Measurements from ENCODE around the gene GLCCI1. TPM values are rescaled to one million over a fixed set of nuclear protein-coding genes. Genes with fewer than 3 reads are reported as not detected.

GLCCI1 gene
- polyA plus RNA-seq, 2 of the 4 experiments (the other 2 are of a cell fraction) = 1.2 to 2.8 TPM

DNA sequence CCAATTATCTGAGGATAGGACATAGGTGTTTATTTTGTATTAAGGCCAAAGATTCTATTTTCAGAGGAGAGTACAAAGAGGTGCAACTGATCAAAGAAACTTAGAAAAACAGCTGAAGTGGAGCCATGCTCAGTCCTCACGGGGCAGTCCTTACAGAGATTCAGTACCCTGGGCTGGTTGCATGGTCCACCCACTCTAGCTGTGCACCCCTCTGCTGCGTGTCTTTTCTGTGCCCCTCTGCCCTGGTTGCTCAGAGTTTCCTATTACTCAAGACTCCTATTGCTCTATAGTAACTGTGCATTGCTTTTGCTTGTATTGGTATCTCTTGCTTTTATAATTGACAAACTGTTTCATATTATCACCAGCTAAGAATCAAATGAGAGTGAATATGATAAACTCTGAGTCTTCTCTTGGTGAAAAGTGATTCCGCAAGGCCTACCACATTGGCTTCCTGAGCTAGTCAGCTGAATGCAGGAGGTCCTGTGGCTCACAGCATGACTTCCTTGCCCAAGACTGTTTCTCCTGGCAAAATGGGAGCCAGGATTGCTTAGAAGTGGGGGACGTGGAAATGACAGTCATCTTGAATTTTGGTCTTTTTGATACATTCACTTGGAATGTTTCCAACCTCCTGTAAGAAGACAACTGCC is 137.0 kb downstream of the GLCCI1 start:
- 33% methylated on average over 4 of the region's 4 CpGs for WGBS (ENCODE audit: missing lambda C conversion rate)
- POLR2A ChIA-PET = no interaction called here
- TF ChIP-seq, protein P1, sequence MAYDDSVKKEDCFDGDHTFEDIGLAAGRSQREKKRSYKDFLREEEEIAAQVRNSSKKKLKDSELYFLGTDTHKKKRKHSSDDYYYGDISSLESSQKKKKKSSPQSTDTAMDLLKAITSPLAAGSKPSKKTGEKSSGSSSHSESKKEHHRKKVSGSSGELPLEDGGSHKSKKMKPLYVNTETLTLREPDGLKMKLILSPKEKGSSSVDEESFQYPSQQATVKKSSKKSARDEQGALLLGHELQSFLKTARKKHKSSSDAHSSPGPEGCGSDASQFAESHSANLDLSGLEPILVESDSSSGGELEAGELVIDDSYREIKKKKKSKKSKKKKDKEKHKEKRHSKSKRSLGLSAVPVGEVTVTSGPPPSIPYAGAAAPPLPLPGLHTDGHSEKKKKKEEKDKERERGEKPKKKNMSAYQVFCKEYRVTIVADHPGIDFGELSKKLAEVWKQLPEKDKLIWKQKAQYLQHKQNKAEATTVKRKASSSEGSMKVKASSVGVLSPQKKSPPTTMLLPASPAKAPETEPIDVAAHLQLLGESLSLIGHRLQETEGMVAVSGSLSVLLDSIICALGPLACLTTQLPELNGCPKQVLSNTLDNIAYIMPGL (CRISPR knock-in tag; IDR thresholded peaks at IDR 0.05; ENCODE audit: borderline replicate concordance) = no peak
- TF ChIP-seq HOXB5 (CRISPR knock-in tag; IDR thresholded peaks at IDR 0.05) (no peak), EHF (CRISPR knock-in tag; IDR thresholded peaks at IDR 0.05) (no peak), FOSL2 (IDR thresholded peaks at IDR 0.05) (no peak), FOSL2 (CRISPR knock-in tag; IDR thresholded peaks at IDR 0.05) (no peak)
- H3K4me1 ChIP-seq = no peaks in the 10 kb centered on the region
- CTCF ChIA-PET = no interaction called here
- no peak overlapping the region for H3K4me3 ChIP-seq
- ATAC-seq = no peak
- no peak for DNase-seq (ENCODE audit: low read depth in 1 of 2, low spot score in 1 of 2)
- no peak overlapping the region for H3K27ac ChIP-seq
- no peaks in the 10 kb centered on the region for H3K9me3 ChIP-seq
- FAIRE-seq = no peak
- no peak overlapping the region for H3K4me2 ChIP-seq

DNA sequence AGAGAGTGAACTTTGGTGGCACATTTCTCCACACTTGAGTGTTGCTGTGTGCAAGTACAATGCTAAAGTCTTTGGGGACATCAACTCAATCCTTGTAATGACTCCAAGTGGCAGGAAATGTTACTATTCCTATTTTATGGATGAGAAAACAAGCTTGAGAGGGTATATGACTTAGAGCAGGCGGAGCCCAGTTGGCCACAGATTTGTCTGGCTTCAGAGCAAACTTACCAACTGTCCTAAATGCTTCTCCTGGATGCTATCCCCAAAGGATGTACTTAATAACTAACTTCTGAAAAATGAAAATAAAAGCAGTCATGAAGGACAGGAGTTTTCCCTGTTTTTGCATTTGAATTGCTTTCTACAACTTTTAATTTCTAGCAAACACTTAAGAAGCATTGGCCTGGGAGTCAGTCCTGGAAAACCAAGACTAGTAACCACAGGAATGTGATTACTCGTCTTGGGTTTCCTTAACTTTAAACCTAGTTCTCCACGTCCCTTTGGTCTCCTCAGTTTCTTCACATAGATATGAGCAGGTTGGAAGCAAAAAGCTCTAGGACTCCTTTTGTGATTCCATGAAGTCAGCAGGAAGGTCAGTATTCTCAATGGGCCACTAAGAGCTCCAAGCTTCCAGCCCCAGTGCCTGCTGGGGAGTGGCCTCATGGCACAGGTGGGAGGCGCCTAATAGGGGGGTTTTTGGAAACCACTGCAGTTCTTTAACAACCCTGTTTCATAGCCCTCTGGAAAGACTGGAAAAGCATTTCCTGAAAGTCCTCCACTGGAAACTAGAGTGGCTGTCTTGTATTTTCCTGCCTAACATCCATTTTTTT is 140.8 kb downstream of the GLCCI1 start:
- POLR2A ChIA-PET = no interaction called here

More for the DNA sequence above, 140.8 kb downstream of the GLCCI1 start:
- Histone ChIP-seq H3K27ac (no peak overlapping the region), H3K4me1 (no peaks in the 10 kb centered on the region), H3K4me2 (no peak overlapping the region), H3K4me3 (no peak overlapping the region), H3K9me3 (no peaks in the 10 kb centered on the region)
- FAIRE-seq = no peak
- ATAC-seq = no peak
- WGBS (ENCODE audit: missing lambda C conversion rate) = 11% methylated on average over 4 of the region's 4 CpGs
- CTCF ChIA-PET = no interaction called here
- no peak for DNase-seq (ENCODE audit: low read depth in 1 of 2, low spot score in 1 of 2)
- no peak for TF ChIP-seq TFCP2L1 (CRISPR knock-in tag; IDR thresholded peaks at IDR 0.05)
- TF ChIP-seq CBX8 (IDR thresholded peaks at IDR 0.05) = no peak
- TF ChIP-seq, protein P2, sequence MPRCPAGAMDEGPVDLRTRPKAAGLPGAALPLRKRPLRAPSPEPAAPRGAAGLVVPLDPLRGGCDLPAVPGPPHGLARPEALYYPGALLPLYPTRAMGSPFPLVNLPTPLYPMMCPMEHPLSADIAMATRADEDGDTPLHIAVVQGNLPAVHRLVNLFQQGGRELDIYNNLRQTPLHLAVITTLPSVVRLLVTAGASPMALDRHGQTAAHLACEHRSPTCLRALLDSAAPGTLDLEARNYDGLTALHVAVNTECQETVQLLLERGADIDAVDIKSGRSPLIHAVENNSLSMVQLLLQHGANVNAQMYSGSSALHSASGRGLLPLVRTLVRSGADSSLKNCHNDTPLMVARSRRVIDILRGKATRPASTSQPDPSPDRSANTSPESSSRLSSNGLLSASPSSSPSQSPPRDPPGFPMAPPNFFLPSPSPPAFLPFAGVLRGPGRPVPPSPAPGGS (IDR thresholded peaks at IDR 0.05) = no peak
- no peak for TF ChIP-seq HOXA7 (CRISPR knock-in tag; IDR thresholded peaks at IDR 0.05)
- no peak for TF ChIP-seq HOXB5 (CRISPR knock-in tag; IDR thresholded peaks at IDR 0.05)
- TF ChIP-seq ZFP36 (IDR thresholded peaks at IDR 0.05; ENCODE audit: borderline replicate concordance, partially characterized antibody) = no peak
- TF ChIP-seq EP300 (IDR thresholded peaks at IDR 0.05) = no peak
- TF ChIP-seq ATOH8 (CRISPR knock-in tag; IDR thresholded peaks at IDR 0.05; ENCODE audit: low read depth) = no peak
- no peak for TF ChIP-seq NR3C1 (IDR thresholded peaks at IDR 0.05)
- no peak for TF ChIP-seq RFX5 (IDR thresholded peaks at IDR 0.05)
- TF ChIP-seq EHF (CRISPR knock-in tag; IDR thresholded peaks at IDR 0.05) = no peak
- no peak for TF ChIP-seq CEBPB (IDR thresholded peaks at IDR 0.05)
- TF ChIP-seq POLR2AphosphoS2 (conservative IDR thresholded peaks at IDR 0.05; ENCODE audit: low read length) = no peak
- TF ChIP-seq, protein P1 (CRISPR knock-in tag; IDR thresholded peaks at IDR 0.05; ENCODE audit: borderline replicate concordance) = no peak
- TF ChIP-seq KDM1A (IDR thresholded peaks at IDR 0.05; ENCODE audit: low read depth) = no peak
- no peak for TF ChIP-seq FOSB (CRISPR knock-in tag; IDR thresholded peaks at IDR 0.05)
- TF ChIP-seq HEYL (CRISPR knock-in tag; IDR thresholded peaks at IDR 0.05) = no peak
